Left ventricle myocardium inferior (tissue), 1 donor: ENCODE data around the gene POGLUT2. TPM values are rescaled to one million over a fixed set of nuclear protein-coding genes. Genes with fewer than 3 reads are reported as not detected.
A peak's percentile ranks its signal among the peaks of the same experiment; 100 is the strongest.

Source experiments
- DNase-seq: peaks from one replicate; pipeline ENCODE4 v3.0.0-alpha.2; 2020
- H3K27ac ChIP-seq: fragments of 200-600 bp; replicated peaks from 2 replicates; pipeline ENCODE4 v1.8.0; 2021
- H3K27me3 ChIP-seq: fragments of 200-600 bp; 2 replicates; pipeline ENCODE4 v1.8.0; 2021; ENCODE audit warnings: low read depth
- H3K36me3 ChIP-seq: fragments of 200-600 bp; 2 replicates; pipeline ENCODE4 v1.8.0; 2021
- H3K4me1 ChIP-seq: fragments of 200-600 bp; 2 replicates; pipeline ENCODE4 v1.8.0; 2021
- H3K4me3 ChIP-seq: fragments of 200-600 bp; 2 replicates; pipeline ENCODE4 v1.8.0; 2021; ENCODE audit warnings: mild to moderate bottlenecking, moderate library complexity
- H3K9me3 ChIP-seq: fragments of 200-600 bp; replicated peaks from 2 replicates; pipeline ENCODE4 v1.8.0; 2021
- CTCF ChIP-seq: fragments of 200-600 bp; IDR thresholded peaks from 2 replicates; pipeline ENCODE4 v1.8.0; 2021; ENCODE audit warnings: antibody characterized with exemption, mild to moderate bottlenecking, borderline replicate concordance
- intact Hi-C: fragments of 100-400 bp; cut with micrococcal nuclease; formaldehyde crosslinking; loops from one replicate; pipeline ENCODE4 v1.11.0; 2022
- total RNA-seq: library from RNA; stranded (reverse); fragmentation: NEBNext Ultra II Directional; extraction: Animal tissue kit (Norgen Biotek cat#: 25700); gene quantifications from one replicate; pipeline ENCODE4 v1.2.1, GENCODE V29; 2021
- donor health status: DM: no; HTN: yes; CAD: no; lungs with severe emphysema.

Gene POGLUT2
- total RNA-seq, 1 donor from 2014 or later, result 3.4 TPM

DNA sequence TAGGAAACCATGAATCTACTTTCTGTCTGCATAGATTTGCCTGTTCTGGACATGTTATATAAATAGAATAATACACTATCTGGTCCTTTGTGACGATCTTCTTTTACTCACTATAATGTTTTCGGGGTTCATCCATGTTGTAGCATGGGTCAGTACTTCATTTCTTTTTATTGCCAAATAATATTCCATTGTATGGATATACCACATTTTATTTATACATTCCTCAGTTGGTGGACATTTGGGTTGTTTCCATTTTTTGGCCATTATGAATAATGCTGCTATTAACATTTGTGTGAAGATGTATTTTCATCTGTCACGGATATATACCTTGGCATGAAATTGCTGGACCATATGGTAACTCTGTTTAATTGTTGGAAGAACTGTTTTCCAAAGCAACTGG is 6.9 kb upstream of the POGLUT2 start:
- Histone ChIP-seq H3K36me3 (peaks cover 25% of the 10 kb centered on the region), H3K27me3 (no peaks in the 10 kb centered on the region), H3K4me3 (no peak overlapping the region), H3K4me1 (peaks cover 59% of the 10 kb centered on the region), H3K27ac (no peak overlapping the region), H3K9me3 (peaks cover 8% of the 10 kb centered on the region)
- no peak for TF ChIP-seq CTCF
- no peak for DNase-seq
- intact Hi-C loops, result no loop called here

GRCh38 chr13:102800145-102801041 is 1.6 kb upstream of the POGLUT2 start:
- Histone ChIP-seq H3K4me3 (peak overlapping the region; percentile 92), H3K27ac (peak overlapping the region; percentile 95), H3K27me3 (no peaks in the 10 kb centered on the region), H3K9me3 (no peaks in the 10 kb centered on the region), H3K4me1 (peaks cover 68% of the 10 kb centered on the region), H3K36me3 (peaks cover 6% of the 10 kb centered on the region)
- intact Hi-C loops, result no loop called here
- TF ChIP-seq CTCF, result peak; percentile 87
- peak; percentile 86 for DNase-seq

DNA sequence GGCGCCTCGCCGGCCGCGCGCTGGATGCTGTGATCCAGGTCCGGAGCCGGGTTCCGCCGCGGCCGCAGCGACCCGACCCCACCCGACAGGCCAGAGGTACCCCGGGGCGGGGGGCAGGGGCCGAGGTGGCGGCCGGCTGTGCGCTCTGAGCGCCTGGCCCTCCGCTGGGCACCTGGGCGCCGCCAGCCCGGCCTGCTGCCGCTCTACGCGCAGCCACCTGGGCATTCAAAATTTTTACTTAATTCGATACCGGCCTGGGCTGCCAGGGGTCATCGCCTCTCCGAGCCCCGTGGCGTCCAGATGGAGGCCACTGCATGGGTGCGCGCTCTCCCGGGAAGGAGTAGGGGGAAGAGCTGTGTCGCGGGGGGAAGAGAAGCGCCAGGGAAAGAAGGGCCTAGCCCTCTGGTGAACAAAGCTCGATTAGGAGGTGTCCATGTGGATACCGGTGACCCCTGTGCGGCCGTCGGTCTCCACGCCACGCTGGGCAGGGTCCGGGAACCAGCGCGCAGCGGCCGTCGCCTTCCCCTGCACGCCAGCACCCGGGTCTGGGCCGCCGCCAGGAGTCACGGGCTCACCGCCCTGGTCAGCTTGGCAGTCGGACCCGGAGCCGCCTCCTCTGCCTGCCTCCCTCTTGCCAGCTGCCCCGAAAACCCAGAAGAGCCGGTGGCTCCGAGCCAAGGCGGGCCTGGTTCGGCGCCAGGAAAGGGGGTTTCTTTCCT is 809 bp upstream of the POGLUT2 start:
- Histone ChIP-seq H3K27ac (peak overlapping the region; percentile 95), H3K4me3 (peak overlapping the region; percentile 92), H3K4me1 (peaks cover 63% of the 10 kb centered on the region), H3K36me3 (peaks cover 6% of the 10 kb centered on the region), H3K27me3 (no peaks in the 10 kb centered on the region), H3K9me3 (no peaks in the 10 kb centered on the region)
- intact Hi-C loops, result loop anchor here (10.0 kb wide), 1 partner anchor 205 kb away; the partner anchor contains the start of gene TPP2
- no peak for TF ChIP-seq CTCF
- DNase-seq, result peak; percentile 26

DNA sequence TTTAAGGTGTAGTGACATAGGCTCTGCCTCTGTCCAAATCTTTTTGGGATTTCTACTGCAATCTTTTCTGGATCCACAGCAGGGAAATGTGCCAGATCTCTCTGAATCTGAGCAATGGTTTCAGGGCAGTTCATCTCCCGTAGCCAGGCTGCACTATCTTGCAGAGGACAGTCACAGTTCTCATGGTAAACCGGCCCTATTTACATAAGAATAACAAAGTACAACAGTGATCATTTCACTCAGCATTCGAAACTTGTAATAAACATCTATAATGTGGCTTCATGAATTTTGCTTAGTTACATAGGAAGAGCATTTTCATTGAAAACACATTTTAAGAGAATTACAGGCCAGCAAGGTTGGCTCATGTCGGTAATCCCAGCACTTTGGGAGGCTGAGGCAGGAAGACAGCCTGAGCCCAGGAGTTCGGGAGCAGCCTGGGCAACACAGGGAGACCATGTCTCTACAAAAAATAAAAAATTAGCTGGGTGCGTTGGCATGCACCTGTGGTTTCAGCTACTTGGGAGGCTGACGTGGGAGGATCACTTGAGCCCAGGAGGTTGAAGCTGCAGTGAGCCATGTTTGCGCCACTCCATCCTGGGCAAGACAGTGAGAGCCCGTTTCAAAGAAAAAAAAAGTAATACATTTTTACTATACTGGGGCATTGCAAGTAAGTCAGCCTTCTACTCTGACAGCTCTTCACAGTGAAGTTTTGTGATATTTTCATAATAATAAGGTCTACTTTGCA is 5.0 kb downstream of the POGLUT2 start:
- H3K27ac ChIP-seq, result no peak overlapping the region
- H3K4me1 ChIP-seq, result peaks cover 12% of the 10 kb centered on the region
- H3K9me3 ChIP-seq, result no peaks in the 10 kb centered on the region
- no peak for DNase-seq
- no peaks in the 10 kb centered on the region for H3K27me3 ChIP-seq
- no peak for TF ChIP-seq CTCF
- peaks cover 40% of the 10 kb centered on the region for H3K36me3 ChIP-seq
- intact Hi-C loops, result loop anchor here (10.0 kb wide), 1 partner anchor 199 kb away; the partner anchor contains the start of gene TPP2
- no peak overlapping the region for H3K4me3 ChIP-seq

GRCh38 chr13:102792396-102792795 is 6.4 kb downstream of the POGLUT2 start:
- no peak overlapping the region for H3K27ac ChIP-seq
- intact Hi-C loops, result loop anchor here (10.0 kb wide), 1 partner anchor 198 kb away; the partner anchor contains the start of gene TPP2
- no peaks in the 10 kb centered on the region for H3K27me3 ChIP-seq
- H3K36me3 ChIP-seq, result peaks cover 54% of the 10 kb centered on the region
- TF ChIP-seq CTCF, result no peak
- H3K4me1 ChIP-seq, result no peaks in the 10 kb centered on the region
- H3K9me3 ChIP-seq, result no peaks in the 10 kb centered on the region
- no peak overlapping the region for H3K4me3 ChIP-seq
- DNase-seq, result no peak
